Spleen (tissue), 11 donors: ENCODE measurements around the gene SH3TC2. TPM values are rescaled to one million over a fixed set of nuclear protein-coding genes. Genes with fewer than 3 reads are reported as not detected.

Source experiments
- DNase-seq: peaks from one replicate; pipeline ENCODE4 v3.0.0-alpha.2; 2020
- H3K27ac ChIP-seq, 8 donors: fragments of 200-600 bp; sonication (generic) in 7 of 8; 1 replicate in 4 of 8; 2 replicates in 4 of 8; pipeline versions ENCODE4 v1.5.0 to v1.8.0; 2016 to 2021; ENCODE audit warnings: inconsistent platforms in 4 of 8, mild to moderate bottlenecking in 4 of 8, moderate library complexity in 1 of 8
- H3K27me3 ChIP-seq, 7 donors: fragments of 200-600 bp; sonication (generic) in 6 of 7; replicated peaks in 1 of 7; 1 replicate in 4 of 7; 2 replicates in 3 of 7; pipeline versions ENCODE4 v1.5.0 to v1.8.0; 2016 to 2021; ENCODE audit warnings: inconsistent platforms in 3 of 7, mild to moderate bottlenecking in 1 of 7
- H3K36me3 ChIP-seq, 6 donors: fragments of 200-600 bp; sonication (generic) in 5 of 6; 1 replicate in 4 of 6; 2 replicates in 2 of 6; pipeline versions ENCODE4 v1.5.0 to v1.8.0; 2016 to 2021; ENCODE audit warnings: inconsistent platforms in 2 of 6
- H3K4me1 ChIP-seq, 6 donors: fragments of 200-600 bp; sonication (generic) in 5 of 6; 1 replicate in 3 of 6; 2 replicates in 3 of 6; pipeline versions ENCODE4 v1.5.0 to v1.8.0; 2016 to 2021; ENCODE audit warnings: inconsistent platforms in 3 of 6
- H3K4me3 ChIP-seq, 8 donors: fragments of 200-600 bp; sonication (generic) in 7 of 8; 1 replicate in 4 of 8; 2 replicates in 4 of 8; pipeline versions ENCODE4 v1.5.0 to v1.8.0; 2016 to 2021; ENCODE audit warnings: inconsistent platforms in 4 of 8, mild to moderate bottlenecking in 4 of 8, moderate library complexity in 2 of 8
- H3K9me3 ChIP-seq, 8 donors: fragments of 200-600 bp; sonication (generic) in 7 of 8; 1 replicate in 4 of 8; 2 replicates in 4 of 8; pipeline versions ENCODE4 v1.5.0 to v1.8.0; 2016 to 2021; ENCODE audit warnings: inconsistent platforms in 4 of 8
- CTCF ChIP-seq, 11 experiments: fragments of 200-600 bp in 7 of 11; fragments of 450-650 bp in 4 of 11; sonication (generic) in 4 of 11; IDR thresholded peaks in 8 of 11; conservative IDR thresholded peaks in 3 of 11; 1 replicate in 7 of 11; 2 replicates in 4 of 11; pipeline versions ENCODE4 v1.4.0 to v1.8.0; 2016 to 2021; ENCODE audit warnings: antibody characterized with exemption in 11 of 11, inconsistent platforms in 4 of 11, mild to moderate bottlenecking in 1 of 11
- POLR2A ChIP-seq, 3 donors: fragments of 450-650 bp; IDR thresholded peaks; one replicate each; pipeline ENCODE4 v1.5.1; 2017; ENCODE audit warnings: antibody characterized with exemption in 3 of 3, mild to moderate bottlenecking in 1 of 3
- POLR2AphosphoS5 ChIP-seq, 3 donors: sonication (generic); formaldehyde crosslinking; IDR thresholded peaks; one replicate each; pipeline ENCODE4 v1.5.1; 2017; ENCODE audit warnings: antibody characterized with exemption in 3 of 3
- WGBS, 5 donors: extraction: QIAGEN DNeasy Blood & Tissue Kit in 3 of 5; methylation state at CpG; one replicate each; pipeline versions ENCODE4 v1.1.5 to v1.1.7; 2013 to 2018; 5-methylcytosine and 5-hydroxymethylcytosine counted together
- intact Hi-C: fragments of 100-400 bp; cut with DNase I; formaldehyde crosslinking; loops from one replicate; pipeline ENCODE4 v1.15.0; 2023; ENCODE audit warnings: low total_unique reads
- polyA plus RNA-seq, 3 donors: library from polyadenylated mRNA; stranded (reverse); fragments of 200-250 nt; gene quantifications; one replicate each; pipeline ENCODE4 v1.2.1, GENCODE V29; 2013
- total RNA-seq, 7 donors: library from RNA; depleted of rRNA in 3 of 7; stranded (reverse); fragments of >200 nt in 3 of 7; fragmentation: NEBNext Ultra II Directional in 4 of 7; extraction: Animal tissue kit (Norgen Biotek cat#: 25700) in 4 of 7; gene quantifications; one replicate each; pipeline versions ENCODE4 v1.1.0 to v1.2.1, GENCODE V29; 2016 to 2021
- donor health status: healthy with polysubstance abuse.
- donor health status: DM: no; HTN: no; CAD: no; lungs with moderate emphysema.
- donor health status: DM: no; HTN: no; CAD: no.
- donor health status: Bipolar disorder and iron deficiency.
- donor health status: healthy.
- donor health status: DM: no; HTN: no; CAD: no.
- donor health status: DM: yes; HTN: yes; CAD: no.

The SH3TC2 gene
- total and polyA plus RNA-seq, 10 donors = 0.02 to 2.8 (median 1.4) TPM

DNA sequence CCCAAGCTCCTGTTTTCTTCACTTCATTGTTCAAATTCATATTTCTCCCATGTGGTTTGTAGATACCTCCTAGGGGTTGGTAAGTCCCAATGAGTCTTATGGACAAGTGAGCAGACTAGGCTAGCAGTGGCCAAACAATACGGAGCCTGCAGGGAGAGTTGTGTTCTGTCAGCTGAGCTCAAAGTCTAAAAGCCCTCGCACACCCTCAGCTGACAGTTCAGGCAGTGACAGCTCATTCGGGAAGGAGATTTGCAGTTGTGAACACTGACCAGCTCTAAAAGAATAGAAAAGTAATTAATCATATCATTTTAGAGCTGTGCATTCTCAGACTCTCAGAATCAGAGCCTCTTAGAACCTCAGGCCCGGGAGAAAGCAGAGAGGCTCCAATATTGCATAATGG lies 95.1 kb downstream of the SH3TC2 start:
- DNase-seq = no peak
- Histone ChIP-seq H3K36me3 (no peaks in the 10 kb centered on the region), H3K4me1 (peaks cover 0 to 18% (median 11%) of the 10 kb centered on the region in 6 donors), H3K27me3 (no peaks in the 10 kb centered on the region), H3K4me3 (no peak overlapping the region), H3K27ac (no peak overlapping the region), H3K9me3 (no peaks in the 10 kb centered on the region)
- TF ChIP-seq POLR2AphosphoS5 (IDR thresholded peaks at IDR 0.05) = no peak
- no peak for TF ChIP-seq POLR2A (IDR thresholded peaks at IDR 0.05)
- TF ChIP-seq CTCF (IDR thresholded peaks at IDR 0.05 in 8 of 11, conservative IDR thresholded peaks at IDR 0.05 in 3 of 11) = no peak
- WGBS, 5 donors = 73 to 93% (median 84%) methylated on average over 4 of the region's 4 CpGs
- intact Hi-C loops = no loop called here

GRCh38 chr5:148966938-148967337 lies 95.9 kb downstream of the SH3TC2 start:
- H3K27me3 ChIP-seq = no peaks in the 10 kb centered on the region
- no peaks in the 10 kb centered on the region for H3K9me3 ChIP-seq
- no peak for DNase-seq
- 93 to 99% (median 97%) methylated on average over 2 of the region's 2 CpGs for WGBS, 5 donors
- peaks cover 0 to 17% (median 8%) of the 10 kb centered on the region in 6 donors for H3K4me1 ChIP-seq
- no peak overlapping the region for H3K27ac ChIP-seq
- TF ChIP-seq CTCF (IDR thresholded peaks at IDR 0.05 in 8 of 11, conservative IDR thresholded peaks at IDR 0.05 in 3 of 11) (no peak), POLR2A (IDR thresholded peaks at IDR 0.05) (no peak), POLR2AphosphoS5 (IDR thresholded peaks at IDR 0.05) (no peak)
- no peak overlapping the region for H3K4me3 ChIP-seq
- intact Hi-C loops = no loop called here
- H3K36me3 ChIP-seq = no peaks in the 10 kb centered on the region

DNA sequence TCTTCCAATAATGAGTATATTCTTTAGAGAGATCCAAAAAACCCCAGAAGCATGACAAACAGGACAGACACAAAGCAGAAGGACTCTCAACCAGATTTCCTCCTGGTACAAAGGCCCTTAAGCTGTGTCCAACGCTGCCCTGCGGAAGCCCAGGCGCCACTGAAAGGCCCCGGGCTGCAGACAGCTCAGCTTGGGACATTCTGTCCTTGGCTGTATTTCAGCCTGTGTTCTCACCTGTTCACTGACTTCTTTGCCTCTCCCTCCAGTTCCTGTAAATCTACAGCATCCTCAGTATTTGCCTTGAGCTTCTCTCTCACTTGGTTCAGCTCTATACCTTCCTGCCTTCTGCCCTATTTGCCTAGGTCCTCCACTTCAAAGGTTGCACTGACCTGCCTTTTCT lies 96.5 kb downstream of the SH3TC2 start:
- no peak for TF ChIP-seq CTCF (IDR thresholded peaks at IDR 0.05 in 8 of 11, conservative IDR thresholded peaks at IDR 0.05 in 3 of 11)
- no peak for TF ChIP-seq POLR2AphosphoS5 (IDR thresholded peaks at IDR 0.05)
- no peak for TF ChIP-seq POLR2A (IDR thresholded peaks at IDR 0.05)
- no peaks in the 10 kb centered on the region for H3K36me3 ChIP-seq
- no peaks in the 10 kb centered on the region for H3K9me3 ChIP-seq
- no peak for DNase-seq
- peaks cover 0 to 19% (median 8%) of the 10 kb centered on the region in 6 donors for H3K4me1 ChIP-seq
- intact Hi-C loops = no loop called here
- no peak overlapping the region for H3K4me3 ChIP-seq
- no peak overlapping the region for H3K27ac ChIP-seq
- no peaks in the 10 kb centered on the region for H3K27me3 ChIP-seq
- WGBS, 5 donors = 85 to 99% (median 92%) methylated on average over 4 of the region's 4 CpGs

DNA sequence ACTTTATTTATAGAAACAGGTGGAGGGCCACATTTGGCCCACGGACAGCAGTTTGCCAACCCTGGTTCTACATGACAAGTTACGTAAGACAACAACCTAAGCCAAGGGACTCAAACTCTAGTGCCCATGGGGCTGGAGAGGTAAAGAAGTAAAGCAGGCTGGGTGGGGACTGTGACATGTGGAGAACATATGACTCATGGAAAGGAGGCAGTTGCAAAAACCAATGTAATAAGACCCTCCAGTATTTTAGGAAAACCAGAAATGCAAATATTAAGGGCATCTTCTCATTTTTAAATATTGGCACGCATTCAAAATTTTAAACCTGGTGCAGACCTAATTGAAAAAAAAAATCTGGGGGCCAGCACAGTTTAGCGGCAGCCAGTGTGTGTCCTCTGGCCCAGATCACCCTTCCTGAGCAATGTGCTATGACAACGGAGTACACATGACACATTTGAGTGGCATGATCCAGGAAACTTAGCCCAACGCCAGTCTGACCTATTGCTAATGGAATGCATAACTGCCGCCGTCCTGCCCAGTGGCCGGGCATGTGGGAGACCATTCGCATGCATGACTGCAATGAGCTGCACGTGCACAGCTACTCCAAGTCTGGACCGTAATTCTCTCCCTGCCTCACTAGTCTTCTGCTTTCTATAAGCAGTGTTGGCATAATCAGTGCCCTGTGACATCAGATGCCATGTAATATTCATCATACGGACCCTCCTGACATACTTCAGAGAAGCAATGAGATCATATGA lies 97.2 kb downstream of the SH3TC2 start:
- Histone ChIP-seq H3K4me1 (peaks cover 0 to 19% (median 8%) of the 10 kb centered on the region in 6 donors), H3K9me3 (no peaks in the 10 kb centered on the region), H3K27me3 (no peaks in the 10 kb centered on the region), H3K36me3 (no peaks in the 10 kb centered on the region), H3K4me3 (no peak overlapping the region), H3K27ac (no peak overlapping the region)
- DNase-seq = no peak
- TF ChIP-seq POLR2AphosphoS5 (IDR thresholded peaks at IDR 0.05) (peak in 1 of 3 donors; percentile 9), CTCF (IDR thresholded peaks at IDR 0.05 in 8 of 11, conservative IDR thresholded peaks at IDR 0.05 in 3 of 11) (no peak)
- intact Hi-C loops = no loop called here
- WGBS, 5 donors = 78 to 91% (median 88%) methylated on average over 13 of the region's 13 CpGs
